HCT116 (cell line): Measurements from ENCODE around the gene SLC2A13. TPM values are rescaled to one million over a fixed set of nuclear protein-coding genes. Genes with fewer than 3 reads are reported as not detected.

Source experiments
- ATAC-seq: fragments of 200-7000 bp; cut with Tn5 transposase; 2 replicates; pipeline ENCODE4 v1.9.1; 2020; ENCODE audit warnings: mild to moderate bottlenecking, moderate library complexity
- BruUV-seq: library from RNA; stranded (reverse); fragments of 400-500 nt; replicated peaks from 2 replicates; lab custom pipeline; 2021; lab: Mats Ljungman, UMichigan
- CTCF ChIA-PET: fragments of 300-600 bp; sonication (Branson Sonifier 250); formaldehyde crosslinking; loops from one replicate; lab custom pipeline; 2021; ENCODE audit warnings: antibody characterized with exemption; lab: Charles Lee
- POLR2A ChIA-PET: fragments of 300-600, 350-600 bp; sonication (Branson Sonifier 250); formaldehyde crosslinking; loops from one replicate; lab custom pipeline; 2021; ENCODE audit warnings: antibody characterized with exemption; lab: Charles Lee
- RAD21 ChIA-PET, 2 experiments: fragments of 300-600 bp; sonication (Branson Sonifier 250); formaldehyde crosslinking; loops; one replicate each; lab custom pipeline; 2023; ENCODE audit warnings: low total read pairs in 2 of 2; ENCODE audit not compliant: uncharacterized antibody in 2 of 2, unreplicated experiment in 2 of 2, low non-redundant PET in 1 of 2; lab: Charles Lee
- DNase-seq: peaks from one replicate; pipeline ENCODE4 v3.0.0-alpha.2; 2010; ENCODE audit warnings: low read depth, low spot score
- H2AFZ ChIP-seq: fragments of 200-600 bp; shearing (Covaris generic), sonication (generic); 2 replicates; pipeline ENCODE4 v1.6.1; 2017; ENCODE audit warnings: low read depth, mixed run types, mixed read lengths, antibody characterized with exemption, low read length; ENCODE audit not compliant: poor library complexity, severe bottlenecking
- H3K27ac ChIP-seq: 2 replicates; pipeline ENCODE4 v1.5.1; 2012; ENCODE audit warnings: low read depth, low read length
- H3K27me3 ChIP-seq: fragments of 200-600 bp; sonication (generic); 2 replicates; pipeline ENCODE4 v1.6.1; 2016; ENCODE audit warnings: mixed run types, low read length, mixed read lengths; ENCODE audit not compliant: insufficient read depth
- H3K36me3 ChIP-seq, 2 experiments: fragments of 200-500 bp in 1 of 2; fragments of 200-600 bp in 1 of 2; sonication (Bioruptor generic) in 1 of 2; sonication (generic) in 1 of 2; 2 replicates each; pipeline versions ENCODE4 v1.5.1 to v1.6.1; 2014 to 2016; ENCODE audit warnings: low read length in 2 of 2, inconsistent platforms in 1 of 2, mixed read lengths in 1 of 2, mixed run types in 1 of 2; ENCODE audit not compliant: insufficient read depth in 2 of 2, control insufficient read depth in 1 of 2
- H3K4me1 ChIP-seq, 2 experiments: fragments of 200-600 bp in 1 of 2; sonication (generic) in 1 of 2; 2 replicates each; pipeline versions ENCODE4 v1.5.1 to v1.6.1; 2012 to 2017; ENCODE audit warnings: low read length in 2 of 2, inconsistent platforms in 1 of 2, mild to moderate bottlenecking in 1 of 2, mixed read lengths in 1 of 2, mixed run types in 1 of 2, moderate library complexity in 1 of 2; ENCODE audit not compliant: insufficient read depth in 2 of 2, control insufficient read depth in 1 of 2
- H3K4me2 ChIP-seq: fragments of 200-600 bp; sonication (generic); 2 replicates; pipeline ENCODE4 v1.6.1; 2017; ENCODE audit warnings: mixed run types, low read length, mixed read lengths
- H3K4me3 ChIP-seq, 2 experiments: fragments of 200-600 bp in 1 of 2; sonication (generic) in 1 of 2; replicated peaks in 1 of 2; 2 replicates each; pipeline ENCODE4 v1.5.1; 2011 to 2016; ENCODE audit warnings: low read length in 2 of 2, control low read depth in 1 of 2, low read depth in 1 of 2, mild to moderate bottlenecking in 1 of 2, mixed read lengths in 1 of 2, mixed run types in 1 of 2
- H3K79me2 ChIP-seq: fragments of 200-600 bp; sonication (generic); 2 replicates; pipeline ENCODE4 v1.6.1; 2017; ENCODE audit warnings: mild to moderate bottlenecking, mixed run types, low read length, moderate library complexity, mixed read lengths; ENCODE audit not compliant: insufficient read depth
- H3K9ac ChIP-seq: fragments of 200-600 bp; sonication (generic); 2 replicates; pipeline ENCODE4 v1.6.1; 2016; ENCODE audit warnings: low read length, mixed read lengths
- H3K9me2 ChIP-seq: fragments of 200-600 bp; sonication (generic), shearing (Covaris generic); 2 replicates; pipeline ENCODE4 v1.6.1; 2017; ENCODE audit warnings: mixed run types, mild to moderate bottlenecking, moderate library complexity; ENCODE audit not compliant: insufficient read depth
- H3K9me3 ChIP-seq, 2 experiments: fragments of 200-500 bp in 1 of 2; fragments of 200-600 bp in 1 of 2; sonication (Bioruptor generic) in 1 of 2; sonication (generic) in 1 of 2; 2 replicates each; pipeline ENCODE4 v1.6.1; 2014 to 2017; ENCODE audit warnings: low read length in 2 of 2, mixed read lengths in 2 of 2, inconsistent platforms in 1 of 2, low read depth in 1 of 2, mild to moderate bottlenecking in 1 of 2, mixed run types in 1 of 2, moderate library complexity in 1 of 2; ENCODE audit not compliant: control insufficient read depth in 1 of 2, insufficient read depth in 1 of 2
- H4K20me1 ChIP-seq: fragments of 200-600 bp; sonication (generic), shearing (Covaris generic); 2 replicates; pipeline ENCODE4 v1.6.1; 2017; ENCODE audit warnings: mixed run types, mild to moderate bottlenecking, moderate library complexity; ENCODE audit not compliant: insufficient read depth
- CEBPB ChIP-seq: IDR thresholded peaks from 2 replicates; pipeline ENCODE4 v1.6.1; 2012; ENCODE audit warnings: low read depth
- CTCF ChIP-seq, 3 experiments: fragments of 200-600 bp in 1 of 3; sonication (generic) in 1 of 3; IDR thresholded peaks in 2 of 3; conservative IDR thresholded peaks in 1 of 3; 2 replicates each; pipeline ENCODE4 v1.5.1; 2012 to 2017; ENCODE audit warnings: low read depth in 2 of 3, low read length in 2 of 3, antibody characterized with exemption in 1 of 3, borderline replicate concordance in 1 of 3, control low read depth in 1 of 3, mild to moderate bottlenecking in 1 of 3, mixed read lengths in 1 of 3, mixed run types in 1 of 3, moderate library complexity in 1 of 3; ENCODE audit not compliant: insufficient read depth in 1 of 3
- POLR2A ChIP-seq: IDR thresholded peaks from 2 replicates; pipeline ENCODE4 v1.7.0; 2011; ENCODE audit warnings: borderline replicate concordance; ENCODE audit not compliant: insufficient read depth, insufficient read length; ENCODE audit errors: extremely low read depth
- REST ChIP-seq: IDR thresholded peaks from 2 replicates; pipeline ENCODE4 v1.6.1; 2012; ENCODE audit warnings: low read depth
- intact Hi-C: fragments of 100-400 bp; cut with micrococcal nuclease; formaldehyde crosslinking; loops from 2 replicates; pipeline ENCODE4 v1.10.0; 2022
- total RNA-seq: library from RNA; stranded (reverse); gene quantifications from one replicate; pipeline ENCODE4 v1.2.1, GENCODE V29; 2021; ENCODE audit not compliant: unreplicated experiment

The SLC2A13 gene
- total RNA-seq, 1 experiment from 2014 or later = 6.8 TPM

GRCh38 chr12:39763890-39764169 lies 342.1 kb downstream of the SLC2A13 start:
- no peaks in the 10 kb centered on the region for H3K36me3 ChIP-seq
- H3K9me3 ChIP-seq = no peaks in the 10 kb centered on the region
- no peak overlapping the region for H3K27ac ChIP-seq
- ChIA-PET CTCF (interaction anchor here (1.1 to 1.6 kb wide), 2 partner anchors 9 to 247 kb away, joined by 4 to 6 read pairs; no protein-coding TSS in a partner anchor), RAD21 (no interaction called here), POLR2A (no interaction called here)
- no peaks in the 10 kb centered on the region for H3K79me2 ChIP-seq
- H3K4me3 ChIP-seq = no peak overlapping the region
- intact Hi-C loops = loop anchor here (2.0 to 10.0 kb wide), 2 partner anchors 177 to 191 kb away; no protein-coding TSS in a partner anchor
- no peaks in the 10 kb centered on the region for H3K27me3 ChIP-seq
- ATAC-seq (no peak), DNase-seq (no peak)
- no peak overlapping the region for H3K4me2 ChIP-seq
- BruUV-seq = no TSS peak
- no peak for TF ChIP-seq CTCF (IDR thresholded peaks at IDR 0.05 in 2 of 3, conservative IDR thresholded peaks at IDR 0.05 in 1 of 3; ENCODE audit: borderline replicate concordance in 1 of 3, insufficient read depth in 1 of 3, low read depth in 2 of 3, low read length in 2 of 3)
- TF ChIP-seq CEBPB = no peak
- TF ChIP-seq REST = no peak
- no peak for TF ChIP-seq POLR2A
- H2AFZ ChIP-seq = no peak overlapping the region
- H4K20me1 ChIP-seq = no peaks in the 10 kb centered on the region
- no peaks in the 10 kb centered on the region for H3K4me1 ChIP-seq
- H3K9ac ChIP-seq = no peak overlapping the region
- H3K9me2 ChIP-seq = no peaks in the 10 kb centered on the region
